SK-N-SH (cell line): ENCODE results near the gene SH3GLB1. TPM values are rescaled to one million over a fixed set of nuclear protein-coding genes. Genes with fewer than 3 reads are reported as not detected.

ENCODE experiments used
- CTCF ChIA-PET: fragments of 300-600, 350-600 bp; formaldehyde crosslinking; extraction: SDS; loops from one replicate; lab custom pipeline; 2021; lab: Yijun Ruan, JAX
- POLR2A ChIA-PET: fragments of 350-600 bp; sonication (Branson Sonifier 250); formaldehyde crosslinking; extraction: SDS; loops from one replicate; lab custom pipeline; 2020; ENCODE audit warnings: antibody characterized with exemption, inconsistent platforms; lab: Yijun Ruan, JAX
- DNase-seq: peaks from one replicate; pipeline ENCODE4 v3.0.0; 2012
- H2AFZ ChIP-seq: fragments of 200-600 bp; sonication (generic); 2 replicates; pipeline ENCODE4 v1.8.1; 2016; ENCODE audit warnings: antibody characterized with exemption, mild to moderate bottlenecking, low read depth
- H3F3A ChIP-seq: fragments of 200-600 bp; sonication (generic); replicated peaks from 2 replicates; pipeline ENCODE3; 2016; ENCODE audit warnings: antibody characterized with exemption, mild to moderate bottlenecking; ENCODE audit not compliant: insufficient read depth
- H3K27ac ChIP-seq, 2 experiments: fragments of 200-500 bp in 1 of 2; fragments of 200-600 bp in 1 of 2; sonication (Bioruptor generic) in 1 of 2; sonication (generic), shearing (Covaris generic) in 1 of 2; 2 replicates each; pipeline versions ENCODE4 v1.5.1 to v1.6.1; 2014 to 2016; ENCODE audit warnings: low read depth in 2 of 2, inconsistent platforms in 1 of 2, low read length in 1 of 2, mild to moderate bottlenecking in 1 of 2, mixed read lengths in 1 of 2
- H3K27me3 ChIP-seq: fragments of 200-600 bp; sonication (generic), shearing (Covaris generic); 2 replicates; pipeline ENCODE4 v1.6.1; 2016; ENCODE audit warnings: mixed run types; ENCODE audit not compliant: insufficient read depth
- H3K36me3 ChIP-seq, 2 experiments: fragments of 200-500 bp in 1 of 2; fragments of 200-600 bp in 1 of 2; sonication (Bioruptor generic) in 1 of 2; sonication (generic) in 1 of 2; replicated peaks in 1 of 2; 2 replicates each; pipeline versions ENCODE3 to v1.5.1; 2014 to 2016; ENCODE audit warnings: low read length in 1 of 2, mild to moderate bottlenecking in 1 of 2; ENCODE audit not compliant: insufficient read depth in 2 of 2, control insufficient read depth in 1 of 2
- H3K4me1 ChIP-seq, 2 experiments: fragments of 200-500 bp in 1 of 2; fragments of 200-600 bp in 1 of 2; sonication (Bioruptor generic) in 1 of 2; sonication (generic), shearing (Covaris generic) in 1 of 2; 2 replicates each; pipeline versions ENCODE4 v1.5.1 to v1.6.1; 2014 to 2016; ENCODE audit warnings: low read depth in 1 of 2, low read length in 1 of 2, mixed run types in 1 of 2; ENCODE audit not compliant: insufficient read depth in 2 of 2, control insufficient read depth in 1 of 2
- H3K4me2 ChIP-seq: fragments of 200-600 bp; sonication (generic), shearing (Covaris generic); 2 replicates; pipeline ENCODE4 v1.6.1; 2017; ENCODE audit warnings: mixed run types
- H3K4me3 ChIP-seq, 2 experiments: fragments of 200-500 bp in 1 of 2; fragments of 200-600 bp in 1 of 2; sonication (Bioruptor generic) in 1 of 2; sonication (generic), shearing (Covaris generic) in 1 of 2; 2 replicates each; pipeline versions ENCODE4 v1.5.1 to v1.8.1; 2014 to 2016; ENCODE audit warnings: low read depth in 2 of 2, inconsistent platforms in 1 of 2, low read length in 1 of 2, mild to moderate bottlenecking in 1 of 2, mixed read lengths in 1 of 2, moderate library complexity in 1 of 2
- H3K79me2 ChIP-seq: fragments of 200-600 bp; sonication (generic); 2 replicates; pipeline ENCODE4 v1.8.1; 2017; ENCODE audit warnings: mild to moderate bottlenecking; ENCODE audit not compliant: insufficient read depth
- H3K9ac ChIP-seq: fragments of 200-600 bp; sonication (generic); 2 replicates; pipeline ENCODE4 v1.6.1; 2017; ENCODE audit warnings: mixed run types
- H3K9me2 ChIP-seq: fragments of 200-600 bp; sonication (generic); 2 replicates; pipeline ENCODE4 v1.6.1; 2017; ENCODE audit warnings: mixed run types
- H3K9me3 ChIP-seq: fragments of 200-600 bp; sonication (generic); 2 replicates; pipeline ENCODE4 v1.6.1; 2017; ENCODE audit warnings: mixed run types, mild to moderate bottlenecking, moderate library complexity
- H4K20me1 ChIP-seq: fragments of 200-600 bp; sonication (generic); 2 replicates; pipeline ENCODE4 v1.6.1; 2017; ENCODE audit warnings: mild to moderate bottlenecking, mixed run types; ENCODE audit not compliant: insufficient read depth
- ELF1 ChIP-seq: IDR thresholded peaks from 2 replicates; pipeline ENCODE4 v1.4.0; 2012
- EZH2phosphoT487 ChIP-seq: fragments of 200-600 bp; sonication (generic); IDR thresholded peaks from 2 replicates; pipeline ENCODE4 v1.6.1; 2017; ENCODE audit warnings: low read depth, mixed run types, mild to moderate bottlenecking, antibody characterized with exemption, moderate library complexity, borderline replicate concordance
- FOSL2 ChIP-seq: IDR thresholded peaks from 2 replicates; pipeline ENCODE4 v1.4.0; 2012; ENCODE audit warnings: low read depth, mild to moderate bottlenecking, moderate library complexity, borderline replicate concordance
- MEF2A ChIP-seq: IDR thresholded peaks from 2 replicates; pipeline ENCODE4 v1.4.0; 2012; ENCODE audit warnings: low read depth, borderline replicate concordance
- SMC3 ChIP-seq: IDR thresholded peaks from 2 replicates; pipeline ENCODE4 v1.6.1; 2012; ENCODE audit warnings: low read depth, low read length, improper control_type of control experiment
- TAF1 ChIP-seq: IDR thresholded peaks from 2 replicates; pipeline ENCODE4 v1.6.1; 2012; ENCODE audit warnings: low read depth, mild to moderate bottlenecking, low read length, moderate library complexity, borderline replicate concordance
- TCF12 ChIP-seq: IDR thresholded peaks from 2 replicates; pipeline ENCODE4 v1.4.0; 2012
- WGBS: methylation state at CpG from one replicate; pipeline ENCODE4 v1.1.6; 2017; ENCODE audit warnings: low lambda C conversion rate; 5-methylcytosine and 5-hydroxymethylcytosine counted together
- polyA plus RNA-seq, 3 experiments: library from polyadenylated mRNA; depleted of rRNA; stranded (reverse); fragments of >200 nt; gene quantifications; 2 replicates each; pipeline ENCODE4 v1.2.3, GENCODE V29; 2012
- TF ChIP-seq, protein P1 (sequence below): IDR thresholded peaks from 2 replicates; pipeline ENCODE4 v1.6.1; 2012; ENCODE audit warnings: mild to moderate bottlenecking, low read depth, low read length, moderate library complexity
- TF ChIP-seq, protein P2 (sequence below): fragments of 150-350 bp; IDR thresholded peaks from 2 replicates; pipeline ENCODE4 v1.6.1; 2016; ENCODE audit warnings: mild to moderate bottlenecking, low read depth, low read length
- TF ChIP-seq, protein P3 (sequence below): IDR thresholded peaks from 2 replicates; pipeline ENCODE4 v1.4.0; 2012; ENCODE audit warnings: low read depth, borderline replicate concordance
- TF ChIP-seq, protein P4 (sequence below): IDR thresholded peaks from 2 replicates; pipeline ENCODE4; 2012
- TF ChIP-seq, protein P5 (sequence below): IDR thresholded peaks from 2 replicates; pipeline ENCODE4 v1.4.0; 2012; ENCODE audit warnings: low read depth, borderline replicate concordance

SH3GLB1 gene
- polyA plus RNA-seq, 1 of the 3 experiments (the other 2 are of a cell fraction) = 13.2 TPM

DNA sequence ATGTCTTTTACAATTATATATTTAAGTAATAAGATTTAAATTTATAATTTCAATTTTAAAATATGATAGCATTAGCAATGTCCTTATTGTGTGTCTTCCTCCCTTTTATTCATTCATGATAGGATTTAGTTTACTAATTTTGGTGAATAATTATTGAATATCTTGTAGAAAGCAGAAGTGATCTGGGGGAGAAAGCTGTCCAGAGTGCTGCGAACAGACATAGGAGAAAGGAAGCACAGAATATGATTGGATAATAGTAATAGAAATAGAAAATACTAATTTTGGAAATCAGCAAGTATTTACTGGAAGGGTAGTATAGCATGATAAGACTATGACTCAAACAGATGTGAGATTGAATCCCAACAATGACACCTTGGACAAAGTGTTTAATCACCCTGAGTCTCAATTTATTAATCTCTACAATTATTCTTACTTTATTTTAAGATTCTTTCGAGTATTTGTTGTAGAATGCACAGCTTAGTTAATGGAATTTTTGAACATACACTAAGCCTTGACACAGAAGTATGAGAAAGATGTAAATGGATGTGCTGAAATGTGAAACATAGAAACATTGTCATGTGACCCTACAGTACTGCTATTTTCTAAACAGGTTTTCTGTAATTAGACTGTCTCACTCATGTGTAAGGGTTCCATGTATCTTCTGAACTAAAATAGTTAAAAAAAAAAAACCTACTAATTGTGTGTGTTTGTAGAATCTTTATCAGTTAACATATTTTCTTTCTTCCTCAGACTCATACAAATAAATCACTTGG lies 7.9 kb downstream of the SH3GLB1 start:
- ChIA-PET POLR2A (no interaction called here), CTCF (no interaction called here)
- Histone ChIP-seq H3K27ac (no peak overlapping the region), H3K9me2 (no peaks in the 10 kb centered on the region), H3K4me1 (no peaks in the 10 kb centered on the region; a peak in 2 of 4 replicates), H3K36me3 (peaks cover 12 to 42% of the 10 kb centered on the region in 2 experiments), H3K27me3 (no peaks in the 10 kb centered on the region), H3K9ac (no peak overlapping the region), H3F3A (no peaks in the 10 kb centered on the region), H3K4me2 (no peak overlapping the region), H4K20me1 (peaks cover 93% of the 10 kb centered on the region), H3K9me3 (no peaks in the 10 kb centered on the region), H3K79me2 (peaks cover 100% of the 10 kb centered on the region), H3K4me3 (no peak overlapping the region), H2AFZ (no peak overlapping the region)
- DNase-seq = no peak
- WGBS = 92% methylated on average over 2 of the region's 2 CpGs
- TF ChIP-seq SMC3 (no peak), ELF1 (no peak), EZH2phosphoT487 (no peak)
- TF ChIP-seq, protein P1, sequence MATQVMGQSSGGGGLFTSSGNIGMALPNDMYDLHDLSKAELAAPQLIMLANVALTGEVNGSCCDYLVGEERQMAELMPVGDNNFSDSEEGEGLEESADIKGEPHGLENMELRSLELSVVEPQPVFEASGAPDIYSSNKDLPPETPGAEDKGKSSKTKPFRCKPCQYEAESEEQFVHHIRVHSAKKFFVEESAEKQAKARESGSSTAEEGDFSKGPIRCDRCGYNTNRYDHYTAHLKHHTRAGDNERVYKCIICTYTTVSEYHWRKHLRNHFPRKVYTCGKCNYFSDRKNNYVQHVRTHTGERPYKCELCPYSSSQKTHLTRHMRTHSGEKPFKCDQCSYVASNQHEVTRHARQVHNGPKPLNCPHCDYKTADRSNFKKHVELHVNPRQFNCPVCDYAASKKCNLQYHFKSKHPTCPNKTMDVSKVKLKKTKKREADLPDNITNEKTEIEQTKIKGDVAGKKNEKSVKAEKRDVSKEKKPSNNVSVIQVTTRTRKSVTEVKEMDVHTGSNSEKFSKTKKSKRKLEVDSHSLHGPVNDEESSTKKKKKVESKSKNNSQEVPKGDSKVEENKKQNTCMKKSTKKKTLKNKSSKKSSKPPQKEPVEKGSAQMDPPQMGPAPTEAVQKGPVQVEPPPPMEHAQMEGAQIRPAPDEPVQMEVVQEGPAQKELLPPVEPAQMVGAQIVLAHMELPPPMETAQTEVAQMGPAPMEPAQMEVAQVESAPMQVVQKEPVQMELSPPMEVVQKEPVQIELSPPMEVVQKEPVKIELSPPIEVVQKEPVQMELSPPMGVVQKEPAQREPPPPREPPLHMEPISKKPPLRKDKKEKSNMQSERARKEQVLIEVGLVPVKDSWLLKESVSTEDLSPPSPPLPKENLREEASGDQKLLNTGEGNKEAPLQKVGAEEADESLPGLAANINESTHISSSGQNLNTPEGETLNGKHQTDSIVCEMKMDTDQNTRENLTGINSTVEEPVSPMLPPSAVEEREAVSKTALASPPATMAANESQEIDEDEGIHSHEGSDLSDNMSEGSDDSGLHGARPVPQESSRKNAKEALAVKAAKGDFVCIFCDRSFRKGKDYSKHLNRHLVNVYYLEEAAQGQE = no peak

DNA sequence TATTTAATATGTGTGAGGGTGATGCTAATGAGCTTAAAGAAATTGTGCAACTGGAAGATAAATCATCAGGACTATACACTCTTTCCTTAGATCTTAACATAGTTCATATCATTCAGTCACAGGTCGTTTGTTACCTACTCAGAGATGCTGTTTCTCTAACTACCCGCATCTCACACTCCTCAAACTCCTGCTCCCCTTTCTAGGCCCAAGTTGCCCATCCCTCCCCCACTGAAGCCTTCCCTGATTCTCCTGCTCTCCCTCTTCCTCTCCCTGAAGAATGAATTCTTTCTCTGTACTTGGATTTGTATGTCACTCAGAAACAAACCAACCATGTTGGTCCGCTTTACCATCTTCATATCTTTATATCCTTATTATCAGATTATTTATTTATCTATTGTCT lies 9.1 kb downstream of the SH3GLB1 start:
- H3K27ac ChIP-seq = no peak overlapping the region
- WGBS = 100% methylated on average over 3 of the region's 3 CpGs
- H3F3A ChIP-seq = no peaks in the 10 kb centered on the region
- no peak overlapping the region for H3K4me3 ChIP-seq
- H2AFZ ChIP-seq = no peak overlapping the region
- POLR2A ChIA-PET = no interaction called here
- H3K9me3 ChIP-seq = no peaks in the 10 kb centered on the region
- H3K9ac ChIP-seq = no peak overlapping the region
- DNase-seq = no peak
- CTCF ChIA-PET = interaction anchor here (10.6 kb wide), 1 partner anchor 8 kb away, joined by 101 read pairs; the partner anchor contains the start of gene SH3GLB1
- no peaks in the 10 kb centered on the region for H3K9me2 ChIP-seq
- H3K79me2 ChIP-seq = peaks cover 100% of the 10 kb centered on the region
- H4K20me1 ChIP-seq = peaks cover 90% of the 10 kb centered on the region
- no peak overlapping the region for H3K4me2 ChIP-seq
- no peaks in the 10 kb centered on the region; a peak in 2 of 4 replicates for H3K4me1 ChIP-seq
- H3K27me3 ChIP-seq = no peaks in the 10 kb centered on the region
- H3K36me3 ChIP-seq = peaks cover 14 to 43% of the 10 kb centered on the region in 2 experiments
- TF ChIP-seq, protein P2, sequence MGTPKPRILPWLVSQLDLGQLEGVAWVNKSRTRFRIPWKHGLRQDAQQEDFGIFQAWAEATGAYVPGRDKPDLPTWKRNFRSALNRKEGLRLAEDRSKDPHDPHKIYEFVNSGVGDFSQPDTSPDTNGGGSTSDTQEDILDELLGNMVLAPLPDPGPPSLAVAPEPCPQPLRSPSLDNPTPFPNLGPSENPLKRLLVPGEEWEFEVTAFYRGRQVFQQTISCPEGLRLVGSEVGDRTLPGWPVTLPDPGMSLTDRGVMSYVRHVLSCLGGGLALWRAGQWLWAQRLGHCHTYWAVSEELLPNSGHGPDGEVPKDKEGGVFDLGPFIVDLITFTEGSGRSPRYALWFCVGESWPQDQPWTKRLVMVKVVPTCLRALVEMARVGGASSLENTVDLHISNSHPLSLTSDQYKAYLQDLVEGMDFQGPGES = no peak
- TF ChIP-seq TAF1 (no peak), TCF12 (no peak), FOSL2 (no peak), MEF2A (no peak)
- TF ChIP-seq, protein P3, sequence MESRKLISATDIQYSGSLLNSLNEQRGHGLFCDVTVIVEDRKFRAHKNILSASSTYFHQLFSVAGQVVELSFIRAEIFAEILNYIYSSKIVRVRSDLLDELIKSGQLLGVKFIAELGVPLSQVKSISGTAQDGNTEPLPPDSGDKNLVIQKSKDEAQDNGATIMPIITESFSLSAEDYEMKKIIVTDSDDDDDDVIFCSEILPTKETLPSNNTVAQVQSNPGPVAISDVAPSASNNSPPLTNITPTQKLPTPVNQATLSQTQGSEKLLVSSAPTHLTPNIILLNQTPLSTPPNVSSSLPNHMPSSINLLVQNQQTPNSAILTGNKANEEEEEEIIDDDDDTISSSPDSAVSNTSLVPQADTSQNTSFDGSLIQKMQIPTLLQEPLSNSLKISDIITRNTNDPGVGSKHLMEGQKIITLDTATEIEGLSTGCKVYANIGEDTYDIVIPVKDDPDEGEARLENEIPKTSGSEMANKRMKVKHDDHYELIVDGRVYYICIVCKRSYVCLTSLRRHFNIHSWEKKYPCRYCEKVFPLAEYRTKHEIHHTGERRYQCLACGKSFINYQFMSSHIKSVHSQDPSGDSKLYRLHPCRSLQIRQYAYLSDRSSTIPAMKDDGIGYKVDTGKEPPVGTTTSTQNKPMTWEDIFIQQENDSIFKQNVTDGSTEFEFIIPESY = no peak
- TF ChIP-seq, protein P4, sequence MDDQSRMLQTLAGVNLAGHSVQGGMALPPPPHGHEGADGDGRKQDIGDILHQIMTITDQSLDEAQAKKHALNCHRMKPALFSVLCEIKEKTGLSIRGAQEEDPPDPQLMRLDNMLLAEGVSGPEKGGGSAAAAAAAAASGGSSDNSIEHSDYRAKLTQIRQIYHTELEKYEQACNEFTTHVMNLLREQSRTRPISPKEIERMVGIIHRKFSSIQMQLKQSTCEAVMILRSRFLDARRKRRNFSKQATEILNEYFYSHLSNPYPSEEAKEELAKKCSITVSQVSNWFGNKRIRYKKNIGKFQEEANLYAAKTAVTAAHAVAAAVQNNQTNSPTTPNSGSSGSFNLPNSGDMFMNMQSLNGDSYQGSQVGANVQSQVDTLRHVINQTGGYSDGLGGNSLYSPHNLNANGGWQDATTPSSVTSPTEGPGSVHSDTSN = no peak
- TF ChIP-seq, protein P5, sequence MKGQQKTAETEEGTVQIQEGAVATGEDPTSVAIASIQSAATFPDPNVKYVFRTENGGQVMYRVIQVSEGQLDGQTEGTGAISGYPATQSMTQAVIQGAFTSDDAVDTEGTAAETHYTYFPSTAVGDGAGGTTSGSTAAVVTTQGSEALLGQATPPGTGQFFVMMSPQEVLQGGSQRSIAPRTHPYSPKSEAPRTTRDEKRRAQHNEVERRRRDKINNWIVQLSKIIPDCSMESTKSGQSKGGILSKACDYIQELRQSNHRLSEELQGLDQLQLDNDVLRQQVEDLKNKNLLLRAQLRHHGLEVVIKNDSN = no peak
- TF ChIP-seq, protein P1 = no peak
